SU-DHL-6 (cell line): ENCODE results near the gene TEAD3.

Source experiments
- H2AFZ ChIP-seq: fragments of 200-600 bp; sonication (generic); 2 replicates; pipeline ENCODE4 v1.6.1; 2014; ENCODE audit warnings: low read depth, mild to moderate bottlenecking, moderate library complexity, mixed read lengths, antibody characterized with exemption, low read length; ENCODE audit not compliant: severe bottlenecking
- H3F3A ChIP-seq: fragments of 200-600 bp; shearing (Covaris generic); 2 replicates; pipeline ENCODE4 v1.6.0; 2016; ENCODE audit warnings: antibody characterized with exemption, mild to moderate bottlenecking; ENCODE audit not compliant: insufficient read depth
- H3K27ac ChIP-seq: fragments of 200-600 bp; sonication (generic); 2 replicates; pipeline ENCODE4 v1.5.1; 2016; ENCODE audit warnings: low read depth, mild to moderate bottlenecking, low read length, moderate library complexity, mixed read lengths
- H3K27me3 ChIP-seq: fragments of 200-600 bp; sonication (generic), shearing (Covaris generic); 2 replicates; pipeline ENCODE4 v1.6.0; 2014; ENCODE audit warnings: mild to moderate bottlenecking, low read length
- H3K36me3 ChIP-seq: fragments of 200-600 bp; sonication (generic); 2 replicates; pipeline ENCODE4 v1.6.1; 2014; ENCODE audit warnings: mild to moderate bottlenecking, low read length, mixed read lengths
- H3K4me2 ChIP-seq: fragments of 300-600, 200-600 bp; shearing (Covaris generic), sonication (generic); 2 replicates; pipeline ENCODE4 v1.6.0; 2014; ENCODE audit warnings: low read length, low read depth, mild to moderate bottlenecking; ENCODE audit not compliant: poor library complexity, severe bottlenecking
- H3K4me3 ChIP-seq: fragments of 200-600 bp; sonication (generic); 2 replicates; pipeline ENCODE4 v1.5.1; 2014; ENCODE audit warnings: antibody characterized with exemption, low read length, mild to moderate bottlenecking, mixed read lengths; ENCODE audit not compliant: insufficient read depth, poor library complexity, severe bottlenecking
- H3K79me2 ChIP-seq: fragments of 200-600 bp; sonication (generic); 2 replicates; pipeline ENCODE4 v1.6.1; 2014; ENCODE audit warnings: mild to moderate bottlenecking, low read length, moderate library complexity; ENCODE audit not compliant: insufficient read depth
- H3K9ac ChIP-seq: fragments of 200-600 bp; sonication (generic); 2 replicates; pipeline ENCODE4 v1.7.0; 2014; ENCODE audit warnings: mild to moderate bottlenecking, low read length
- H3K9me2 ChIP-seq: fragments of 200-600 bp; sonication (generic); replicated peaks from 2 replicates; pipeline ENCODE4 v1.6.1; 2014; ENCODE audit warnings: low read length; ENCODE audit not compliant: insufficient read depth
- H3K9me3 ChIP-seq: fragments of 200-600 bp; sonication (generic); 2 replicates; pipeline ENCODE4 v1.6.1; 2014; ENCODE audit warnings: low read length, mixed read lengths; ENCODE audit not compliant: insufficient read depth
- H4K20me1 ChIP-seq: fragments of 200-600 bp; sonication (generic); 2 replicates; pipeline ENCODE4 v1.6.1; 2014; ENCODE audit warnings: low read depth, mild to moderate bottlenecking, antibody characterized with exemption, low read length, moderate library complexity, mixed read lengths
- EZH2phosphoT487 ChIP-seq: fragments of 200-600 bp; sonication (generic), shearing (Covaris generic); conservative IDR thresholded peaks from 2 replicates; pipeline ENCODE4 v1.6.1; 2018; ENCODE audit warnings: mild to moderate bottlenecking, antibody characterized with exemption, low read length, moderate library complexity, mixed read lengths
- TF ChIP-seq, protein P1 (sequence below): fragments of 200-600 bp; sonication (generic); IDR thresholded peaks from one replicate; pipeline ENCODE4 v1.5.1; 2017; ENCODE audit warnings: antibody characterized with exemption, mild to moderate bottlenecking, low read length, moderate library complexity; ENCODE audit not compliant: insufficient read depth, poor library complexity, severe bottlenecking

Gene TEAD3

DNA sequence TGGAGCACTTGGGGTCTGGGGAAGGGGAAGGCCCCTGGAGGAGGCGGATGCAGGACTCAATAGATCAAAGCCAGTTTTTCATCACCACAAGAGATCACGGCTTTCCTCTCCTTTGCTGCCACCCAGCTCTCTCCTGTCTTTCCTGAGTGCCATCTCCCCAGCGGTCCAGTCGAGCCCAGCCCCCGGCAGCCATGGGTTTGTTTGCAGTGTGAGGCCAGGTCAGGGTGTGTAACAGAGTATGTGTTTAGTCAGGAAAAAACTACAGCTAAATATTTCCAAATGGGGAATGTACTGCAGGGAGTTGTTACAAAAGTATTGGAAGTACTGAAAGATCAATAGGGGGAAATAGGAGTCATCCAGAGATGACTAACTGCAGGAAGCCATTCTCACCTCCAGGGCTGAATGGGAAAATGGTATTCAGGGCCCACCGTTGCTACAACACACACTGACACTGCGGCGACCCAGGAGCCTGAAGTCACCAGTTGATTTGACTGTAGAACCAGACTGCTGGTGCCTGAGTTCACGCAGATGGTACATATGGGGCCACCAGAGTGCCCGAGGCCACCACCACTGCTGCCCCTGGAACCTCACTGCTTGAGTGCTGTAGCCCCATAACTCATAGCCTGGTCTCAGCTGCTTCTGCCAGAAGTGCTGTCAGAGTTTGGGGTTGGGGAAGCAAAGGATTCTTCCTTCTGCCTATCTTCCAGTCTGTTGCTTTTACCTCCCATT is 68.3 kb downstream of the TEAD3 start:
- H3K27me3 ChIP-seq, result no peaks in the 10 kb centered on the region
- H3K9ac ChIP-seq, result no peak overlapping the region
- H3F3A ChIP-seq, result no peaks in the 10 kb centered on the region
- no peak overlapping the region for H3K4me3 ChIP-seq
- H4K20me1 ChIP-seq, result no peaks in the 10 kb centered on the region
- H3K9me3 ChIP-seq, result peaks cover 23% of the 10 kb centered on the region; the same call in 1 of the 2 replicates
- no peak overlapping the region for H3K27ac ChIP-seq
- TF ChIP-seq, protein P1, sequence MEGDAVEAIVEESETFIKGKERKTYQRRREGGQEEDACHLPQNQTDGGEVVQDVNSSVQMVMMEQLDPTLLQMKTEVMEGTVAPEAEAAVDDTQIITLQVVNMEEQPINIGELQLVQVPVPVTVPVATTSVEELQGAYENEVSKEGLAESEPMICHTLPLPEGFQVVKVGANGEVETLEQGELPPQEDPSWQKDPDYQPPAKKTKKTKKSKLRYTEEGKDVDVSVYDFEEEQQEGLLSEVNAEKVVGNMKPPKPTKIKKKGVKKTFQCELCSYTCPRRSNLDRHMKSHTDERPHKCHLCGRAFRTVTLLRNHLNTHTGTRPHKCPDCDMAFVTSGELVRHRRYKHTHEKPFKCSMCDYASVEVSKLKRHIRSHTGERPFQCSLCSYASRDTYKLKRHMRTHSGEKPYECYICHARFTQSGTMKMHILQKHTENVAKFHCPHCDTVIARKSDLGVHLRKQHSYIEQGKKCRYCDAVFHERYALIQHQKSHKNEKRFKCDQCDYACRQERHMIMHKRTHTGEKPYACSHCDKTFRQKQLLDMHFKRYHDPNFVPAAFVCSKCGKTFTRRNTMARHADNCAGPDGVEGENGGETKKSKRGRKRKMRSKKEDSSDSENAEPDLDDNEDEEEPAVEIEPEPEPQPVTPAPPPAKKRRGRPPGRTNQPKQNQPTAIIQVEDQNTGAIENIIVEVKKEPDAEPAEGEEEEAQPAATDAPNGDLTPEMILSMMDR, result no peak
- TF ChIP-seq EZH2phosphoT487, result no peak
- H2AFZ ChIP-seq, result no peak overlapping the region
- H3K79me2 ChIP-seq, result no peaks in the 10 kb centered on the region
- H3K36me3 ChIP-seq, result no peaks in the 10 kb centered on the region
- no peaks in the 10 kb centered on the region for H3K9me2 ChIP-seq
- no peak overlapping the region for H3K4me2 ChIP-seq

- H3K27ac ChIP-seq, result no peak overlapping the region
- no peak overlapping the region for H3K4me2 ChIP-seq
Measured at GRCh38 chr6:35427851-35428321, 69.0 kb downstream of the TEAD3 start.

GRCh38 chr6:35427435-35427834 is 69.4 kb downstream of the TEAD3 start:
- Histone ChIP-seq H3K27ac (no peak overlapping the region), H3K36me3 (no peaks in the 10 kb centered on the region), H3K9ac (no peak overlapping the region), H3K4me2 (no peak overlapping the region), H3K79me2 (no peaks in the 10 kb centered on the region), H3K4me3 (no peak overlapping the region), H3K9me3 (peaks cover 23% of the 10 kb centered on the region; the same call in 1 of the 2 replicates), H2AFZ (no peak overlapping the region), H3K9me2 (no peaks in the 10 kb centered on the region), H3F3A (no peaks in the 10 kb centered on the region), H3K27me3 (no peaks in the 10 kb centered on the region), H4K20me1 (no peaks in the 10 kb centered on the region)
- TF ChIP-seq, protein P1, result no peak
- TF ChIP-seq EZH2phosphoT487, result no peak

More at GRCh38 chr6:35427851-35428321, 69.0 kb downstream of the TEAD3 start:
- Histone ChIP-seq H4K20me1 (no peaks in the 10 kb centered on the region), H3K9me2 (no peaks in the 10 kb centered on the region), H3F3A (no peaks in the 10 kb centered on the region), H3K9me3 (peaks cover 23% of the 10 kb centered on the region; the same call in 1 of the 2 replicates), H3K36me3 (no peaks in the 10 kb centered on the region), H3K4me3 (no peak overlapping the region), H3K9ac (no peak overlapping the region), H3K79me2 (no peaks in the 10 kb centered on the region), H3K27me3 (no peaks in the 10 kb centered on the region), H2AFZ (no peak overlapping the region)
- TF ChIP-seq, protein P1, result no peak
